Activated CD4-positive, alpha-beta memory T cell treated with anti-CD3 and anti-CD28 coated beads, Interleukin-2, amount 10 ng/mL, durations not matched to agents 7 days and 5 days (primary cell): ENCODE measurements around the gene POLR3B. TPM values are rescaled to one million over a fixed set of nuclear protein-coding genes. Genes with fewer than 3 reads are reported as not detected.

Source experiments
- CTCF ChIA-PET: fragments of 350-600 bp; sonication (Branson Sonifier 250); formaldehyde crosslinking; loops from one replicate; lab custom pipeline; 2021; ENCODE audit warnings: antibody characterized with exemption, inconsistent platforms; lab: Charles Lee
- POLR2A ChIA-PET: fragments of 350-600 bp; sonication (Branson Sonifier 250); formaldehyde crosslinking; loops from one replicate; lab custom pipeline; 2021; ENCODE audit warnings: antibody characterized with exemption; lab: Charles Lee
- DNase-seq: peaks from one replicate; pipeline ENCODE4 v3.0.0-alpha.2; 2020
- H3K27ac Mint-ChIP-seq: one replicate; pipeline ENCODE4 v1.8.0; 2021; ENCODE audit warnings: mild to moderate bottlenecking, mixed read lengths
- H3K27me3 Mint-ChIP-seq: one replicate; pipeline ENCODE4 v1.8.0; 2021; ENCODE audit warnings: mixed read lengths
- H3K36me3 Mint-ChIP-seq: one replicate; pipeline ENCODE4 v1.8.0; 2021; ENCODE audit warnings: low read depth, mixed read lengths
- H3K4me1 Mint-ChIP-seq: one replicate; pipeline ENCODE4 v1.8.0; 2021; ENCODE audit warnings: mixed read lengths
- H3K4me3 Mint-ChIP-seq: one replicate; pipeline ENCODE4 v1.8.0; 2021; ENCODE audit warnings: mild to moderate bottlenecking, mixed read lengths
- H3K9me3 Mint-ChIP-seq: one replicate; pipeline ENCODE4 v1.8.0; 2021; ENCODE audit warnings: mixed read lengths
- total RNA-seq, 2 experiments: library from RNA; stranded (reverse); gene quantifications; one replicate each; pipeline ENCODE4 v1.2.3, GENCODE V29; 2021

Gene POLR3B
- total RNA-seq, 2 experiments from 2014 or later: 3.7 to 4.4 TPM

DNA sequence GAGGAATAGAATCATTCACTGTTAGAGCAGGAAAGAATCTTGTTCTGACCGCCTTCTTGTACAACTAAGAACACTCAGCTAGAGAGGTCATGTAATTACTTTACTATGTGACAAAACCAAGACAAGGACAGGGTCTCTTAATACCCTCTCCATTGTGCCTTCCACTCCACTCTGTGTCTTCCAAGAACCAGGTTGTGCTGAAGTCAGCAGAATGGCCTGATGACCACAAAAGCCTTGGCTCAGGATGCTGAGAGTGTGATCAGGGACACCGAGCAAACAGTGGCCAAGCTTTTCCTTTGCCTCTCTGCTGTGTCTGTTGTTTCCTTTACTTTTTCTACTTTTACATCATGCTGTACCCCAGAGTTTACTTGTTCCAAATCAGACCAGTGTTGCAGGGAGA is 142.1 kb downstream of the POLR3B start:
- Mint-ChIP-seq H3K27ac (no peak overlapping the region), H3K4me1 (peaks cover 2% of the 10 kb centered on the region), H3K36me3 (peaks cover 5% of the 10 kb centered on the region), H3K4me3 (no peak overlapping the region), H3K27me3 (no peaks in the 10 kb centered on the region), H3K9me3 (no peaks in the 10 kb centered on the region)
- ChIA-PET POLR2A (no interaction called here), CTCF (no interaction called here)
- no peak for DNase-seq

DNA sequence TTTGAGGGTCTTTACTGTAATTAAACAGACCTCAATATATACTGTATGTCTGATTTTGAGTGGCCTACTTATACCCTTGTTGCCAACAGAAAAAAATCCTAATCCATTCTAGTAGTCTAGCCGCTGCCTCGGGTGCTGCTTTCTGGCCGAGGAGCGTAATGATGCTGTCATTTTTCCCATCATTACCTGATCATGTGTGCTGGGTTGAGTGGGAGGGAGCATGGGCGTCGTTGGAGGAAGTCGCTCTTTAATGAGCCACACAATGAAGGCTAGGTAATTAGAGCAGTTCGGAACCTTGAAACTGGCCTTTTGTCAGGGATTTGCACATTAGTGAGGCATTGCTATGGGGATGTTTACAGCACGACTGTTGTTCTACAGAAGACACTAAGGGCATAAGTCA is 149.1 kb downstream of the POLR3B start:
- H3K4me1 Mint-ChIP-seq: no peaks in the 10 kb centered on the region
- H3K27me3 Mint-ChIP-seq: no peaks in the 10 kb centered on the region
- no peak overlapping the region for H3K27ac Mint-ChIP-seq
- ChIA-PET POLR2A (no interaction called here), CTCF (no interaction called here)
- no peaks in the 10 kb centered on the region for H3K36me3 Mint-ChIP-seq
- no peak overlapping the region for H3K4me3 Mint-ChIP-seq
- no peak for DNase-seq
- H3K9me3 Mint-ChIP-seq: no peaks in the 10 kb centered on the region

DNA sequence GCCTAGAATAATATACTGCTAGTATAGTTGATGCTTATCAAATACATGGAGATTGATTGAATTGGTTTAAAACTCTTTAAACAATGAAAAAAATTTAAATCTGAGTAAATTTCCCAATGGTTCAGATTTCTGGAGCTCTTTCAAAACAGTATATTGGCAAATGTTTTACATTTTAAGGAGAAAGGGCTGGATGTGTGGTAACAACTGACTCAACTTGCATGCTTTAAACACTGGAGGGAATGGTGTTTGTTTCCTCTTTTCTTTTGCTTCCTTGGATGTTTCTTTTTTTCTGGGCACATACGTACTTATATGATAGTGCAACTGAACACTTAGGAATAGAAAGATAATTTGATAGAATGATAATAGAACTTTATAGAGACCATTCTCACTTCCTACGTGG is 151.4 kb downstream of the POLR3B start:
- CTCF ChIA-PET: no interaction called here
- POLR2A ChIA-PET: no interaction called here
- Mint-ChIP-seq H3K9me3 (no peaks in the 10 kb centered on the region), H3K27ac (no peak overlapping the region), H3K4me1 (no peaks in the 10 kb centered on the region), H3K27me3 (no peaks in the 10 kb centered on the region), H3K36me3 (no peaks in the 10 kb centered on the region), H3K4me3 (no peak overlapping the region)
- DNase-seq: no peak

DNA sequence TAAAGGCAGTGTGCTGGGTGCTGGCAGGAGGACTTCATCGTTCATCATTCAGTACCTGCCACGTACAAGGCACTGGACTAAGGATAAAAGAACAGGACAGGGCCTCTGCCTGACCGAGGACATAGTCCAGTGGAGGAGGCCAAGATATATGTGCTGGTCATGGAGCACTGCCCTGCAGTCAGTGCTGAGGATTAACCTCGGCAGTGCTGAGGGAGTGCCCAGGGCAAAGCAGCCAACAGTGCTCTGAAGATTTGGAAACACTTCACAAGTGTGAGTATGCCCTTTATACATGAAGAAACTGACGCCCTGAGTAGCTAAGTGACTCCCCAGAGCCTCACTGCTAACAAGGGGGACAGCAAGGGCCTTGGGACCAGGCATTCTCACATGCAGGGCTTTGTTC is 153.8 kb downstream of the POLR3B start:
- no peaks in the 10 kb centered on the region for H3K9me3 Mint-ChIP-seq
- ChIA-PET CTCF (no interaction called here), POLR2A (no interaction called here)
- no peak for DNase-seq
- H3K27ac Mint-ChIP-seq: no peak overlapping the region
- H3K4me1 Mint-ChIP-seq: no peaks in the 10 kb centered on the region
- H3K4me3 Mint-ChIP-seq: no peak overlapping the region
- H3K27me3 Mint-ChIP-seq: no peaks in the 10 kb centered on the region
- no peaks in the 10 kb centered on the region for H3K36me3 Mint-ChIP-seq

DNA sequence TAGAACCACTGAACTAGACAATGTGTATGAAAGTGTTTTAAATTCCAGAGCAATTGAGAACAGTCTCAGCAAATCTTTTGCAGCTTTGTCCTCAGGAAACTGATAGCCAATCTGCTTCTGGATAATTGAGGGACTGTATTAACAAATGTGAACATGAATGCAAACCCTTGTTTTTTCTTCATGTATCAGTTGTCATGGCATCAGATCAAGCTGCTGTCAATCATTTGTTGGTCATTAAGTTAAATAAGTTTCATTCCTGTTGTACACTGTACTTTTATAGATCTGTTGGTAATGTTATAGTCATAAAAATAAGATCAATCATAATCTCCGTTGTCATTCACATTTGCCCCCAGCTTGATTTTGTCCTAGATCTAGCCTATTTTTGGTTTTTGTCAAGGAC is 159.8 kb downstream of the POLR3B start:
- Mint-ChIP-seq H3K27ac (no peak overlapping the region), H3K4me1 (no peaks in the 10 kb centered on the region), H3K27me3 (no peaks in the 10 kb centered on the region), H3K9me3 (no peaks in the 10 kb centered on the region), H3K36me3 (no peaks in the 10 kb centered on the region), H3K4me3 (no peak overlapping the region)
- POLR2A ChIA-PET: no interaction called here
- DNase-seq: no peak
- CTCF ChIA-PET: interaction anchor here (1.0 kb wide), 1 partner anchor 123 kb away, joined by 4 read pairs; no protein-coding TSS in a partner anchor

DNA sequence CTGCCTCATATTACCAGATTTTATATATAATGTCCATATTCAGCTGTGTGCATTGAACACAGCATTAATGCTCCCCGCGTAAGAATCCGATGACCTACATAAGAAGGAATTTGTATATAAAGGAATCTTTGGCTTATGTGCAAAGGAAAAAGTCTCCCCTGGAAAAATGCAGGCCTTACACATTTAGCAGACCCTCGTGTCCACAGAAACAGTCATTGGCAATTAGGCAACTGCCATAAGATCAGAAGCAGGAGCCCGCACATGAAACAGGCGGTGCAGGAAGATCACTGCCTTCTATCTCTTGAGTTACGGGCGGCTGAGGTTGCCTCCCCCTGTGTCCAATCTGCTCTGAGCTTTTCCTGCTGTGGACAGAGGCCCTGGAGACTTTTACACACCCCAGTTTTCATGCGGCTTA is 162.1 kb downstream of the POLR3B start:
- Mint-ChIP-seq H3K4me1 (no peaks in the 10 kb centered on the region), H3K4me3 (no peak overlapping the region), H3K27ac (no peak overlapping the region), H3K9me3 (no peaks in the 10 kb centered on the region), H3K27me3 (no peaks in the 10 kb centered on the region), H3K36me3 (no peaks in the 10 kb centered on the region)
- ChIA-PET POLR2A (no interaction called here), CTCF (interaction anchor here (1.2 kb wide), 1 partner anchor 17 kb away, joined by 3 read pairs; no protein-coding TSS in a partner anchor)
- no peak for DNase-seq

DNA sequence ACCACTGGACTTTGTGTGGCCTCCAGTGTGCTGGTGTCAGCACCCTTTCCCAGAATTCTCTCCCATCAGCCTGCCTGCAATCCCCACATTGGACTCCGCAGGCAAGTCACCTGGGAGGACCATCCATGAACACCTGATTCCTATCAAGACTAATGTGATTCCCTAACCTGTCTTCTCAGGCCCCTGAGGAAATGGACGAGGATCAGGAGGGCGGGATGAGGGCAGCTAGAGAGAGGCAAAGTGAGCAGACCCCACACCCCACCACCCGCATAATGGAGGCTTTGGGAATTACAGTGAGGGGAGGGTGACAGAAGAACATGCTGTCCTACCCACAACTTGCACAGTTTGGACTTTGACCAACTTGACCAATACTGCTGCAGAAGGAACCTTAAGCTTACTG is 164.4 kb downstream of the POLR3B start:
- no peaks in the 10 kb centered on the region for H3K36me3 Mint-ChIP-seq
- no peaks in the 10 kb centered on the region for H3K4me1 Mint-ChIP-seq
- H3K4me3 Mint-ChIP-seq: no peak overlapping the region
- no peak for DNase-seq
- no peak overlapping the region for H3K27ac Mint-ChIP-seq
- no peaks in the 10 kb centered on the region for H3K9me3 Mint-ChIP-seq
- no peaks in the 10 kb centered on the region for H3K27me3 Mint-ChIP-seq
- ChIA-PET POLR2A (no interaction called here), CTCF (no interaction called here)

DNA sequence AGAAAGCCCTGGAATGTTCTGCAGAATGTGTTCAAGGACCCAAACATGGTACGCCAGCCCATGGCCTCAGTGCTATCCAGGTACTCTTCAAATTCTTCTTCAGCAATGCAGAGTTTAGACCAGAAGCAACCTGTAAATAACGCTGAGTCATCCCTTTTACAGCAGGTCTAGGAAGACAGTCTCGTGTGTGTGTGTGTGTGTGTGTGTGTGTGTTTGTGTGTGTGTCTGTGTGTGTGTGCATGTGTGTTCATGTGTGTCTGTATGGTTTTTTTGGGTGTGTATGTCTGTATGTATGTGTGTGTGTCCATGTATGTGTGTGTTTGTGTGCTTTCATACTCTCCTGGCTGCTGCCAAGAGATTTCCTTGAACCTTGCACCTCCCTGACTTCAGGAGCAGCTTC is 165.2 kb downstream of the POLR3B start:
- CTCF ChIA-PET: interaction anchor here (0.6 kb wide), 1 partner anchor 62 kb away, joined by 3 read pairs; no protein-coding TSS in a partner anchor
- Mint-ChIP-seq H3K4me3 (no peak overlapping the region), H3K36me3 (no peaks in the 10 kb centered on the region), H3K27ac (no peak overlapping the region), H3K27me3 (peaks cover 3% of the 10 kb centered on the region), H3K9me3 (no peaks in the 10 kb centered on the region), H3K4me1 (no peaks in the 10 kb centered on the region)
- POLR2A ChIA-PET: no interaction called here
- DNase-seq: no peak

DNA sequence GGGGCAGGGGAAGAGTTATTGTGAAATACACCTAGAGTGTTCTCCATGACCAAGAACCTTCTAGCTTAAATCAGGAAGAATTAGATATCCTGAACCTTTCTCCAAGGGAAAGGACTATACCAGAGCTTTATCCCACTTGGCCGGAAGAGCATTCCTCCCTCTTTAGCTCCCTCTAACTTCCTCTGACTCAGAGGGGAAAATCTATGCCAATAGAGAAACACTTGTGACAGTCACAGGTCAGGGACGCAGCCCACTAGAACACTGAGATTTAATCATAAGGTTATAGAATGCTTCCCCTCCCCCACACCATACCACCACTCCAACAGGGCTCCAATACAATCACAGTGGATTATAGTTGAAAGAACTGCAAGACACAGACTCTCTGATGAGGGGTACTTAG is 169.8 kb downstream of the POLR3B start:
- Mint-ChIP-seq H3K27me3 (peaks cover 6% of the 10 kb centered on the region), H3K4me1 (no peaks in the 10 kb centered on the region), H3K27ac (no peak overlapping the region), H3K4me3 (no peak overlapping the region), H3K36me3 (no peaks in the 10 kb centered on the region), H3K9me3 (no peaks in the 10 kb centered on the region)
- DNase-seq: no peak
- ChIA-PET POLR2A (no interaction called here), CTCF (no interaction called here)

DNA sequence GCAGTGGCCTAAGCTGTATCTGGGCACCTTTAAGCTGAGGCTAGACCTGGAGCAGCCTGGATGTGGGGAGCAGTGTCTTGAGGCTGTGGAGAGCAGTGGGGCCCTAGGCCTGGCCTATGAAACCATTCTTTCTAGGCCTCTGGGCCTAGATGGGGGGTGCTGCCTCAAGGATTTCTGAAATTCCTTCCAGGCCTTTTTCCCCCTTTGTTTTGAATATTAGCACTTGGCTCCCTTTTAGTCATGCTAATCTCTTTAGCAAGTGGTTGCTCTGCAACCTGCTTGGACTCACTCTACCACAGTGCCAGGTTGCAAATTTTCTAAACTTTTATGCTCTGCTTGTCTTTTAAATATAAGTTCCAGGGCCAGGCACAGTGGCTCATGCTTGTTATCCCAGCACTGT is 183.7 kb downstream of the POLR3B start:
- no peaks in the 10 kb centered on the region for H3K4me1 Mint-ChIP-seq
- H3K27me3 Mint-ChIP-seq: peaks cover 6% of the 10 kb centered on the region
- no peak for DNase-seq
- H3K27ac Mint-ChIP-seq: no peak overlapping the region
- CTCF ChIA-PET: no interaction called here
- H3K36me3 Mint-ChIP-seq: no peaks in the 10 kb centered on the region
- no peak overlapping the region for H3K4me3 Mint-ChIP-seq
- POLR2A ChIA-PET: no interaction called here
- H3K9me3 Mint-ChIP-seq: no peaks in the 10 kb centered on the region

DNA sequence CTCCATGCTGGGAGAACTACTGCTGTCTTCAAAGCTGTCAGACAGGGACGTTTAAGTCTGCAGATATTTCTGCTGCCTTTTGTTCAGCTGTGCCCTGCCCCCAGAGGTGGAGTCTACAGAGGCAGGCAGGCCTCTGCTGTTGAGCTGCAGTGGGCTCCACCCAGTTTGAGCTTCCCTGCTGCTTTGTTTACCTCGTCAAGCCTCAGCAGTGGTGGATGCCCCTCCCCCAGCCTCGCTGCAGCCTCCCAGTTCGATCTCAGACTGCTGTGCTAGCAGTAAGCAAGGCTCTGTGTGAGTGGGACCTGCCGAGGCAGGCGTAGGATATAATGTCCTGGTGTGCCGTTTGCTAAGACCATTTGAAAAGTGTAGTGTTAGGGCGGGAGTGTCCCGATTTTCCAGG is 193.9 kb downstream of the POLR3B start:
- Mint-ChIP-seq H3K4me1 (no peaks in the 10 kb centered on the region), H3K27me3 (peaks cover 19% of the 10 kb centered on the region), H3K27ac (no peak overlapping the region), H3K9me3 (peaks cover 17% of the 10 kb centered on the region), H3K36me3 (no peaks in the 10 kb centered on the region), H3K4me3 (no peak overlapping the region)
- POLR2A ChIA-PET: no interaction called here
- CTCF ChIA-PET: no interaction called here
- no peak for DNase-seq

DNA sequence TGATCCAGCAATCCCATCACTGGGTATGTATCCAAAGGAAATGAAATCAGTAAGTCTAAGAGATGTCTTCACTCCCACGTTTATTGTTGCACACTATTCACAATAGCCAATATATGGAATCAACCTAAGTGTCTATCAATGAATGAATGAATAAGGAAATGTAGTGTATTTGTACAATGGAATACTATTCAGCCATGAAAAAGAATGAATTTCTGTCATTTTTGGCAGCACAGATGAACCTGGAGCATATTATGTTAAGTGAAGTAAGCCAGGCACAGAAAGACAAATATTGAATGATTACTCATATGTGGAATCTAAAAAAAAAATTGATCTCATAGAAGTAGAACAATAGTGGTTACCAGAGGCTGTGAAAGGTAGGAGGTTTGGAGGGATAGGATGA is 194.7 kb downstream of the POLR3B start:
- Mint-ChIP-seq H3K4me3 (no peak overlapping the region), H3K36me3 (no peaks in the 10 kb centered on the region), H3K9me3 (peaks cover 17% of the 10 kb centered on the region), H3K27ac (no peak overlapping the region), H3K4me1 (no peaks in the 10 kb centered on the region), H3K27me3 (peaks cover 18% of the 10 kb centered on the region)
- POLR2A ChIA-PET: no interaction called here
- DNase-seq: no peak
- CTCF ChIA-PET: no interaction called here
